Skeletal muscle cell (primary cell): ENCODE measurements around the gene CCDC174.

Source experiments
- DNase-seq: peaks from one replicate; pipeline ENCODE4 v3.0.0-alpha.2; 2010; ENCODE audit warnings: low read depth
- H3K4me3 ChIP-seq: 2 replicates; pipeline ENCODE4 v1.5.1; 2011; ENCODE audit warnings: low read depth, mild to moderate bottlenecking, control low read depth, low read length, moderate library complexity

CCDC174 gene

DNA sequence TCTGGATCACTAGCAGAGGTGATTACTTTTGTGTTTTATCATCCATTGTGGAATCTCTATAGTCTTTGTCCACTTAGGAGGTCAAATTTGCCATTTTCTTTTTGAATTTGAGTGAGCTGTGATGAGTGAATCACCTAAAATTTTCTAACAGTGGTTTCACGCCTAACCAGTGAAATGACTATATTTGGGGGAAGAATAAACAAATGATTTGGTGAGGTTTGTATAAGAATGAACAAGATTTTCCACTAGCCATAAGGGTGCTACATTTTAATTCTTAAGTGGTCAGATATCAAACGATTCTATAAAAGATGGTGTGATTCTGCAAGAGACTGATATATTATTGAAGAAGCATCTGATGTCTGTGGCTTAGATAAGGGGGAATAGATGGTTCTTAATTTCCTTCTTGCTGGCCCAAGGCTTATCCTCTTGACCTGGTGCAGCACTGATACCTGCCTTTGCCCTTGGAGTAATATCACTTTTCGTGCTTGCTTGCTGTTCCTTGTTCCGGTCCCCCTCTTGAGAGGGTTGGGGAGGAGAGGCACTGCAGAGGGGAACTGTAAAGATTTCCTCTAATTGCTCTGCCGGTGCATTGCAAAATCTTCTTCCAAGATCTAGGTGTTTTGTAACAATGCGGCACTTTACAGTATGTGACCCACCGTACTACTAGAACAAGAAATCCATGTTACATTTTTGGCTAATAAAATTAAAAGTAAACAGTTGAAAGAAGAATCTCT, 37.9 kb downstream of the CCDC174 start:
- DNase-seq: no peak
- H3K4me3 ChIP-seq: no peak overlapping the region

DNA sequence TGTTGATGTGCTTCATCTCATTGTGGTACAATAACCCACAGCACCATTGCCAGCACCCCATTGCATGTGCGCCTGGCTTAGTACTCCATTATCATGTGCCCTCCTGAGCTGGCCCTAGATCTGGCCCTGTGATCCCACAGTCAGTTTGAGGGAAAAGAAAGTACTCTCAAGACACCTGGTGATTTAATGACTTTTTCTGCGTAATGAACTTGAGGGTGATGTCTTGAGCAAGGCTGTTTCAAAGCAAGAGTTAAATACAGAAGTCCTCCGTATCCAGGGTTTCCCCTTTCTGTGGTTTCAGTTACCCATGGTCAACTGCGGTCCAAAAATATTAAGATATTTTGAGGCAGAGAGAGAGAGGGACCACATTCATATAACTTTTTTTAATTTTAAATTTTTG, 39.7 kb downstream of the CCDC174 start:
- DNase-seq: no peak

DNA sequence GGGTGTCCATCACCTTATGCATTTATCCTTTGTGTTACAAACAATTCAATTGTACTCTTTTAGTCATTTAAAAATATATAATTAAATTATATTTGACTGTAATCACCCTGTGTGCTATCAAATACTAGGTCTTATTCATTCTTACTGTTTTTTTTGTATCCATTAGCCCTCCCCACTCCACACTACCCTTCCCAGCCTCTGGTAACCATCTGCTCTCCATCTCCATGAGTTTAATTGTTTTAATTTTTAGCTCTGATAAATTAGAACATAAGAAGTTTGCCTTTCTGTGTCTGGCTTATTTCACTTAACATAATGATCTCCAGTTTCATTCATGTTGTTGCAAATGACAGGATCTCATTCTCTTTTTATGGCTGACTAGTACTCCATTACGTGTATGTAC, 40.2 kb downstream of the CCDC174 start:
- H3K4me3 ChIP-seq: no peak overlapping the region
- no peak for DNase-seq

More for the DNA sequence above, 39.7 kb downstream of the CCDC174 start:
- H3K4me3 ChIP-seq: no peak overlapping the region

DNA sequence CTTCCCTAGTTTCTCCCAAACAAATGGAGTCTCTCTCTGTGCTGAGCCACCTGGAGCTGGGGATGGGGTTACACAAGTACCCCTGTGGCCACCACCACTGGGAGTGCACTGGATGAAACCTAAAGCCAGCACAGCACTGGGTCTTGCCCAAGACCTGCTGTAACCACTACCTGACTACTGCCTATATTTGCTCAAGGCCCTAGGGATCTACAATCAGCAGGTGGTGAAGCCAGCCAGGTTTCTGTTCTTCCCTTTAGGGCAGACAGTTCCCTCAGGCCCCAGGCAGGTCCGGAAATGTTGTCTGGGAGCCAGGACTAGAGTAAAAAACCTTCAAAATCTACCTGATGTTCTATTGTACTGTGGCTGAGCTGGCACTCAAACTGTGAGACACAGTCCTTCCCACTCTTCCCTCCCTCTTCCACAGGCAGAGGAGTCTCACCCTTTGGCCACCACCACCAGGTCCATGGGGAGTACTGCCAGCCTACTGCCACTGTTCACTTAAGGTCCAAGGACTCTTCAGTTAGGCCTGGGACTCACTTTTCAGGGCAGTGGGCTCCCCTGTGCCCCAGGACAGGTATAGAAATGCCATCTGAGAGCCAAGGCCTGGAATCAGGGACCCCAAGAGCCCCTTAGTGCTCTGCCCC, 47.2 kb downstream of the CCDC174 start:
- no peak for DNase-seq
- no peak overlapping the region for H3K4me3 ChIP-seq

DNA sequence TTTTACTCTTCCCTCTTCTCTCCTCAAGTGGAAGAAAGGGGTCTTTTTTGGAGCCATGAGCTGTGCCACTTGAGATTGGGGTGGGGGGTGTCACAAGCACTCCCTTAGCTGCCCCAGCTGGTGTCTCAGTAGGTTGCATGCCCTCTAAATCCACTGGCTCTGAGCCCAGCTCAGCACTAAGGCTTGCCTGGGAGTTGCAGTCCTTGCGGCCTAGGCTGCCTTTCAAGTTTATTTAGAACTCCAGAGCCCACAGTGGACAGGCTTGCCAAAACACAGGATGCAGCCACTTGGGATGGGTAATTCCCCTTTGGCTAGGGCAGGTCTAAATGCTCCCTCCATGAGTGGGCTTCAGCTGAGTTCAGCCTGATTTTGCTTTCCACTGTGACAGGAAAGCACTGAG, 48.1 kb downstream of the CCDC174 start:
- DNase-seq: no peak
- no peak overlapping the region for H3K4me3 ChIP-seq

DNA sequence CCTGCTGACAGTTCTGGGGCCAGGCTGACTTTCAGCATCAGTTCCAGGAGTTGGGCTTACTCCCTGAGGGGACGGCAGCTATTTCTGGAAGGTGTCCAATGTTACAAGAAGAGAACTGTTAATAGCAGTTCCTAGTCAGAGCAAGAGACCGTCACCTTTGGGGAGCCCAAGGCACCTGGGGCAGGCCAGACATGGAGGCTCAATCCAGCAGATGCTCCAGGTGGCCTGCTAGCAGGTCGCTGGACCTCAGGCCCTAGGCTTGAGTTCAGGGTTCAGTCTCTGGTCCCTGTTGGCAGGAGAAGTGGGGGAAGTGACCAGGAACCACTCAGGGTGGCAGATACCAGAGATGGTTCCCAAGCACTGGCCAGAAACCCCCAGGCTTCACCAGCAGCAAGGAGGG, 49.3 kb downstream of the CCDC174 start:
- H3K4me3 ChIP-seq: no peak overlapping the region
- no peak for DNase-seq

DNA sequence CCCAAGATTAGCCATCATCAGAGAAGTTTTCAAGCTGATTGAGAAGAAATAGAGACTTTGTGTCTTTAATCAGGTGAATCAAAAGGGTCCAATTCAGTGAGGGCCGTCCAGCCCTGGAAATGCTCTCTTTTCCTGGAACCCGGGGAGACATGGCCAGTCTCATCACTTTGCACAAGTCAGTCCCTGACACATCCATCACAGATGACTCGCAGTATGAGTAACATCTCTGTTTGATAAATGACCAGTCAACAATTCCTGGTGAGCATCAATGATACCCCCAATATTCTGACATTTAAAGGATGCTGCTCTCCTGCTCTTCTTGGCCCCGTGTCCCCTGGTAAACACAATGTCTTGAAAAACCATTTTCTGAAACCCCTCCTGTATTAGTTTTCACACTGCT, 50.1 kb downstream of the CCDC174 start:
- no peak for DNase-seq

DNA sequence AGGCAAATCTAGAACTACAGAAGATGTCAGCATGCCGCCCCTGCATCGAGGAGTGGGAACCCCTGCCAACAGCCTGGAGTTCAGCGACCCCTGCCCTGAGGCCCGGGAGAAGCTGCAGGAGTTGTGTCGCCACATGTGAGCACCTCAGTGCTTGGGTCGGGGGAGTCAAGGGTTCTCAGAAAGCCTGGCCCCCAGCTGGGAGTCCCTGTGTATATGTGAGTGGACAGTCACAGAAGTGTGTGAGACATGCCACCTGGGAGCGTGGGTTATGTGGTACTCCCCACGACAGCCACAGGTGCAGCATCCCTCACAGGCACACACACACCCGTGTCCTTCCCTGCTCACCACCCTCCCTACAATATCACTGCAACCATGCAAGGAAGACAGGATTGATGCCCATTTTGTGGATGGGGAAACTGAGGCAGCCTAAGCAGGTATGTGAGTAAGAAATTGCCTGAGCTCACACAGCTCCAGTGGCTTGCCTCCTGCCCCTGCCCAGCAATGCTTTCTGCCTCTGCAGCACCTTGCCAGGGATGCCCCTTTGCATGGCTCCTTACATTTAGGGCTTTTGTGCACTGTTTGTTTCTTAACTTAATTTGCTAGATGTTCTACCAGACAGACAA, 51.7 kb downstream of the CCDC174 start:
- no peak overlapping the region for H3K4me3 ChIP-seq
- DNase-seq: no peak

More for the DNA sequence above, 50.1 kb downstream of the CCDC174 start:
- H3K4me3 ChIP-seq: no peak overlapping the region

DNA sequence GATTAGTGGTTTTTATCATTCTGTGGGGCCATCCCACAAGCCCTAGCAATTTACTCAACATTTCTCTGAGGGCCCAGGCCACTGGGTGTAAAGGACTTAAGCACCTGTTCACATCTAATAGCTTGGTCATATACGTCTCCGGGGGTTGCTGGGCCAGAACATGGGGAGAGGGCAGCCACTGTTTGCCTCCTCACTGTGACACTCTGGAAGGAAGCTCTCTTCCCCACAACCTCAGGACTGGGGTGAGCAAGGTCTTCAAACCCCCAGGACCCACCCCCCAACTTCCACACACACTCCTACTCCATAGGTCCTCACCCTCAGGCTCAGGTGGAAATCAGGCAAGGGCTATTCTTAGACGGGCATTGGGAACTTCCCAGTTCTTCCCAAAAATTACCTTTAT, 52.2 kb downstream of the CCDC174 start:
- DNase-seq: no peak
- H3K4me3 ChIP-seq: no peak overlapping the region

DNA sequence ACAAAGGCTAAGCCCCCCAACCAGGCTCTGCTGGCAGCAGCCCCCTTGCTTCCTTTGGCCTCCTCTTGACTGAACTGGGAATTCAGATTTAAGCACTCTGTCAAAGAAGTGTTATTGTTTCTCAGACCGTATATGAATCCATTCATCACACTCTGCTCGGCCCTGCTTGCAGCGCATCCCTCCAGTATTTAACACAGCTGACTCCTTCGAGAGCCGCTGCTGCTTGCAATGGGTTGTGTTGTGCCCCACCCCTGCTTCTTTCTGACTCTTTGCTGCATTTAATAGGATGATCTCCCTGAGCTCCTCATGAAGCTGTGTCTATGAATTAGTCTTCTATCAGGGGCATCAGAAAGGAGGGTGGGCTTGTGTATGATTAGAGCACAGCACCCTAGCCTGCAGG, 54.5 kb downstream of the CCDC174 start:
- no peak for DNase-seq
- H3K4me3 ChIP-seq: no peak overlapping the region

DNA sequence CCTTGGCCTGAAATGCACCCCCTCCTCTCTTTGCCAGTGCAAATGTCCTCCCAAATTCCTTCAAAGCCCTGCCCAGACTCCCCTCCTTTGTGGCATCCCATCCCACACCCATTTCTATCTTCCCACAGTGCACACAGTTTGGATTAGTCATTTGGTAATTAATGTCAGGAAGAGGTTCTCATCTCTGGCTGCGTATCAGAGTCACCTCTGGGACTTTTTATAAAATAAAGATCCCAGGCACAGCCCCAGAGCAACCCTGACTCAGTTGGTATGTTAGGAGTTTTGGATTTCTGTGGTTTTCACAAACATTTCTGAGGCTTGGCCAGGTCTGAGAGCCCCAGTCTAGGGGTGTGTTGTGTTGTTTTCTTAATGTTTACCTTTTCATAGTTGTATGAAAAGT, 65.0 kb downstream of the CCDC174 start:
- no peak overlapping the region for H3K4me3 ChIP-seq
- no peak for DNase-seq

DNA sequence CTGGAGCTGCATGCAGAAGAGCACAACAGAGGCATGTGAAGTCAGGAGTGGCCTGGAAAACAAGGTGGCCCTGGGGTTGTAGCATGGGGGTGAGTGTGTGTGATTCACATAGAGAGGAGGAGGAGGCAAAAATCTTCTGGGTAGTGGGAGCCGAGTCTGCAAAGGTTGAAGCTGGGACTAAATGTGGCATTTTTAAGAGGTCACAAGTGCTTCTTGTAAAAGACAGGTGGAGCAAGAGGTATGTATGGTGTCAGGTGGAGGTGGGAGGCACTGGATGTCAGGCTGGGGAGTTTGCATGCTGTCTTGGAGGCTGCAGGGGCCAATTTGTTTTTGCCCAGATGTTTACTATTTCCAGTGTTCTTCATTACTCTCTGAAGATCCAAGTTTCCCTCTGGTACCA, 65.7 kb downstream of the CCDC174 start:
- H3K4me3 ChIP-seq: no peak overlapping the region
- no peak for DNase-seq

DNA sequence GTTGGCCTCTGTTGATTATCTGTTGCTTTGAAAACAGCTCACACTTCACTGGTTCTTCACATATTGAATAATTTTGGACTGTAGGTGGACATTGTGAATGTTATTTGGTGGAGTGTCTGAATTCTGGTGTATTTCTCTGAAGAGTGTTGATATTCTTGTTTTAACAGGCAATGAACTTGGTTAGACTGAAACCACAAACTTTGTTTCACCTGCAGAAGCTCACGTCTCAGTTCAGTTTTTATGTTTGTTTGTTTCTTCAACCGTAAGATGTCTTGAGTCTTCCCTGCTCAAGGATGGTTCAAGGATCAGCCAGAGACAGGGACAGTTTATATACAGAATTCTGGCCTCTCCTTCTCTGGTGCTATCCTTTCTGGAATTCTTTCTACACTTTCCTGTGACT, 67.0 kb downstream of the CCDC174 start:
- no peak overlapping the region for H3K4me3 ChIP-seq
- no peak for DNase-seq

DNA sequence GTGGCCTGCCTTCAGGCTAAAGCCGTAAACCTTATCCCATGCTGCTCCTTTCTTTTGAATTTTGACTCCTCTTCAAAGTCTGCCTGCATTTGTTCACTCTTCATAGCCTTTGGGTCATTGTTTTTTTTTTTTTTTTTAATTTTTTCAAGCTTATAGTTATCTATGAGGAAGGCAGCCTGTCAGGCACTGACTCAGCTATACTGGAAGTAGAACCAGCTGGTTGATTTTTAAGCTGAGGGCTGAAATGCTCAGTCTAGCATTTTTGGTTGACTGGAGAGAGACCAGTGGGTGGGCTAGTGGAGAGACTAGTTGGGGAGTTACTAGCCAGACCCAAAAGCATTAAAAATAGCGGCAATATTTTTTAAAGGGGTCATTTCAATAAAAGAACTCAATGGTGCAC, 67.4 kb downstream of the CCDC174 start:
- DNase-seq: no peak
- H3K4me3 ChIP-seq: no peak overlapping the region

DNA sequence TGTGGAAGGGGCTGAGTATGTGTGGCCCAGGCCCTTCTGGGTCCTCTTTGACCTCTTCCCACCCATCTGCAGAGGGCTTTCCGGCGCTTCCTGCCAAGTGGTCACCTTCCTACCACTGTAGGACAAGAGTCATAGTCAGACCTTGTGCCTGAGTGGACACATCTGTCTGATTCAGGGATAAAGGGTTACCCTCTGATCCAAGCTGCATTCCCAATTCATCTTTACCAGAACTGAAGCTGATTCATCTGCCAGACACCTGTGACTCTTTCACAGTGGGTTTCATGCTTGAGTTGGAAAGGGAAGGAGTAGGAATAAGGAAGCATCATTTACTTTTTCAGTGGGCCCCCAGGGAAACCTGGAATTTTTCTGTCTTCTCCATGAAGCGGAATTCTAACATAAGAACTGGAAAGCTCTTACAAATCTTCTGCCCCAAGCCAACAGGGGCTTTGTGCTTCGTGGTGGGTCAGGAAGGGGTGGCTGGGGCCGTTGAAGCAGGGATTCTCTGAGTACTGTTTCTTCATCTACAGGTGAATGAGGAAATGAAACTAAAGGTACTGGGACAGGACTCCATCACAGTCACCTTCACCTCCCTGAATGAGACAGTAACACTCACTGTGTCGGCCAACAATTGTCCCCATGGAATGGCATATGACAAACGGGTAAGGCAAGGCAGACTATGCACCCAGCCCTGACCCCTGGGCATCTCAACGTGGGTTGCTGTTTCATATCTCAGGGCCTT, 69.7 kb downstream of the CCDC174 start:
- no peak for DNase-seq
- no peak overlapping the region for H3K4me3 ChIP-seq
